Neural cell (in vitro differentiated cells): ENCODE results near the gene AGBL4. TPM values are rescaled to one million over a fixed set of nuclear protein-coding genes. Genes with fewer than 3 reads are reported as not detected.

ENCODE experiments used
- H2AFZ ChIP-seq: fragments of 200-600, 300-800 bp; sonication (generic), shearing (Covaris generic); 2 replicates; pipeline ENCODE4 v1.6.0; 2014; ENCODE audit warnings: low read depth, mild to moderate bottlenecking, antibody characterized with exemption, low read length, moderate library complexity
- H3F3A ChIP-seq: fragments of 200-600 bp; shearing (Covaris generic); 2 replicates; pipeline ENCODE4 v1.6.1; 2016; ENCODE audit warnings: mild to moderate bottlenecking, moderate library complexity, mixed read lengths, antibody characterized with exemption, low read length; ENCODE audit not compliant: insufficient read depth, poor library complexity, severe bottlenecking
- H3K27ac ChIP-seq: fragments of 200-600, 300-800 bp; sonication (generic), shearing (Covaris generic); 2 replicates; pipeline ENCODE4 v1.5.1; 2014; ENCODE audit warnings: mild to moderate bottlenecking, low read length, moderate library complexity
- H3K27me3 ChIP-seq: fragments of 300-800, 200-600 bp; sonication (generic), shearing (Covaris generic); 2 replicates; pipeline ENCODE4 v1.6.0; 2014; ENCODE audit warnings: mild to moderate bottlenecking, low read depth, low read length, moderate library complexity; ENCODE audit not compliant: insufficient read depth
- H3K36me3 ChIP-seq: fragments of 300-800, 200-600 bp; sonication (generic), shearing (Covaris generic); 2 replicates; pipeline ENCODE4 v1.5.1; 2014; ENCODE audit warnings: mild to moderate bottlenecking, antibody characterized with exemption, low read length, moderate library complexity; ENCODE audit not compliant: insufficient read depth
- H3K4me2 ChIP-seq: fragments of 300-800, 200-600 bp; sonication (generic), shearing (Covaris generic); 2 replicates; pipeline ENCODE4 v1.6.0; 2014; ENCODE audit warnings: mild to moderate bottlenecking, low read length
- H3K4me3 ChIP-seq: fragments of 300-800, 200-600 bp; sonication (generic), shearing (Covaris generic); 2 replicates; pipeline ENCODE4 v1.5.1; 2014; ENCODE audit warnings: mild to moderate bottlenecking, low read length, moderate library complexity
- H3K79me2 ChIP-seq: fragments of 200-600 bp; shearing (Covaris generic); replicated peaks from 2 replicates; pipeline ENCODE4 v1.6.0; 2014; ENCODE audit warnings: mild to moderate bottlenecking, low read length, moderate library complexity; ENCODE audit not compliant: insufficient read depth
- H3K9ac ChIP-seq: fragments of 300-800, 200-600 bp; sonication (generic), shearing (Covaris generic); 2 replicates; pipeline ENCODE4 v1.6.1; 2016; ENCODE audit warnings: mild to moderate bottlenecking, low read length, mixed read lengths
- H3K9me2 ChIP-seq: fragments of 200-600 bp; shearing (Covaris generic); 2 replicates; pipeline ENCODE4 v1.6.1; 2016; ENCODE audit warnings: mild to moderate bottlenecking, low read length, mixed read lengths; ENCODE audit not compliant: insufficient read depth
- H3K9me3 ChIP-seq: fragments of 200-600, 300-800 bp; sonication (generic), shearing (Covaris generic); 2 replicates; pipeline ENCODE4 v1.6.1; 2016; ENCODE audit warnings: mild to moderate bottlenecking, mixed run types, low read length, moderate library complexity, mixed read lengths
- H4K20me1 ChIP-seq: fragments of 200-600 bp; shearing (Covaris generic); 2 replicates; pipeline ENCODE4 v1.6.1; 2016; ENCODE audit warnings: mild to moderate bottlenecking, mixed run types; ENCODE audit not compliant: insufficient read depth
- CTCF ChIP-seq: fragments of 450-650 bp; IDR thresholded peaks from 2 replicates; pipeline ENCODE4 v1.5.1; 2014; ENCODE audit warnings: antibody characterized with exemption, mild to moderate bottlenecking, moderate library complexity; ENCODE audit not compliant: poor library complexity, severe bottlenecking
- EP300 ChIP-seq: fragments of 450-650 bp; conservative IDR thresholded peaks from 2 replicates; pipeline ENCODE4 v1.6.1; 2014; ENCODE audit warnings: antibody characterized with exemption, mild to moderate bottlenecking, moderate library complexity; ENCODE audit not compliant: poor library complexity, severe bottlenecking
- EZH2 ChIP-seq: fragments of 200-600, 300-800 bp; shearing (Covaris generic), sonication (generic); IDR thresholded peaks from 2 replicates; pipeline ENCODE4 v1.6.1; 2014; ENCODE audit warnings: antibody characterized with exemption, low read length, borderline replicate concordance, mild to moderate bottlenecking; ENCODE audit not compliant: insufficient read depth, poor library complexity, severe bottlenecking
- MXI1 ChIP-seq: fragments of 450-650 bp; conservative IDR thresholded peaks from 2 replicates; pipeline ENCODE4 v1.6.1; 2014; ENCODE audit warnings: antibody characterized with exemption, mild to moderate bottlenecking; ENCODE audit not compliant: poor library complexity, severe bottlenecking
- POLR2AphosphoS5 ChIP-seq: IDR thresholded peaks from 2 replicates; pipeline ENCODE4 v1.6.1; 2012
- RAD21 ChIP-seq: fragments of 450-650 bp; conservative IDR thresholded peaks from 2 replicates; pipeline ENCODE4 v1.6.1; 2014; ENCODE audit warnings: antibody characterized with exemption, mild to moderate bottlenecking, moderate library complexity
- SMC3 ChIP-seq: fragments of 450-650 bp; conservative IDR thresholded peaks from 2 replicates; pipeline ENCODE4 v1.6.1; 2014; ENCODE audit warnings: antibody characterized with exemption, mild to moderate bottlenecking, moderate library complexity; ENCODE audit not compliant: poor library complexity
- TAF1 ChIP-seq: IDR thresholded peaks from 2 replicates; pipeline ENCODE4 v1.6.1; 2012; ENCODE audit warnings: low read depth
- polyA plus RNA-seq: library from polyadenylated mRNA; depleted of rRNA; stranded (reverse); fragments of >200 nt; gene quantifications from 2 replicates; pipeline ENCODE4 v1.2.3, GENCODE V29; 2014
- TF ChIP-seq, protein P1 (sequence below): IDR thresholded peaks from 2 replicates; pipeline ENCODE4 v1.6.1; 2012; ENCODE audit warnings: borderline replicate concordance

The AGBL4 gene
- polyA plus RNA-seq, 1 donor from 2014 or later: 1.3 TPM

GRCh38 chr1:49098866-49099265, 924.9 kb downstream of the AGBL4 start:
- no peaks in the 10 kb centered on the region for H3F3A ChIP-seq
- H3K4me2 ChIP-seq: no peak overlapping the region
- no peak overlapping the region for H3K4me3 ChIP-seq
- TF ChIP-seq POLR2AphosphoS5: no peak
- TF ChIP-seq SMC3: no peak
- no peak for TF ChIP-seq EP300
- TF ChIP-seq, protein P1, sequence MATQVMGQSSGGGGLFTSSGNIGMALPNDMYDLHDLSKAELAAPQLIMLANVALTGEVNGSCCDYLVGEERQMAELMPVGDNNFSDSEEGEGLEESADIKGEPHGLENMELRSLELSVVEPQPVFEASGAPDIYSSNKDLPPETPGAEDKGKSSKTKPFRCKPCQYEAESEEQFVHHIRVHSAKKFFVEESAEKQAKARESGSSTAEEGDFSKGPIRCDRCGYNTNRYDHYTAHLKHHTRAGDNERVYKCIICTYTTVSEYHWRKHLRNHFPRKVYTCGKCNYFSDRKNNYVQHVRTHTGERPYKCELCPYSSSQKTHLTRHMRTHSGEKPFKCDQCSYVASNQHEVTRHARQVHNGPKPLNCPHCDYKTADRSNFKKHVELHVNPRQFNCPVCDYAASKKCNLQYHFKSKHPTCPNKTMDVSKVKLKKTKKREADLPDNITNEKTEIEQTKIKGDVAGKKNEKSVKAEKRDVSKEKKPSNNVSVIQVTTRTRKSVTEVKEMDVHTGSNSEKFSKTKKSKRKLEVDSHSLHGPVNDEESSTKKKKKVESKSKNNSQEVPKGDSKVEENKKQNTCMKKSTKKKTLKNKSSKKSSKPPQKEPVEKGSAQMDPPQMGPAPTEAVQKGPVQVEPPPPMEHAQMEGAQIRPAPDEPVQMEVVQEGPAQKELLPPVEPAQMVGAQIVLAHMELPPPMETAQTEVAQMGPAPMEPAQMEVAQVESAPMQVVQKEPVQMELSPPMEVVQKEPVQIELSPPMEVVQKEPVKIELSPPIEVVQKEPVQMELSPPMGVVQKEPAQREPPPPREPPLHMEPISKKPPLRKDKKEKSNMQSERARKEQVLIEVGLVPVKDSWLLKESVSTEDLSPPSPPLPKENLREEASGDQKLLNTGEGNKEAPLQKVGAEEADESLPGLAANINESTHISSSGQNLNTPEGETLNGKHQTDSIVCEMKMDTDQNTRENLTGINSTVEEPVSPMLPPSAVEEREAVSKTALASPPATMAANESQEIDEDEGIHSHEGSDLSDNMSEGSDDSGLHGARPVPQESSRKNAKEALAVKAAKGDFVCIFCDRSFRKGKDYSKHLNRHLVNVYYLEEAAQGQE: no peak
- no peak for TF ChIP-seq EZH2
- no peak for TF ChIP-seq CTCF
- TF ChIP-seq RAD21: no peak
- no peak for TF ChIP-seq TAF1
- TF ChIP-seq MXI1: no peak
- no peaks in the 10 kb centered on the region for H3K79me2 ChIP-seq
- H3K36me3 ChIP-seq: no peaks in the 10 kb centered on the region
- H3K27me3 ChIP-seq: no peaks in the 10 kb centered on the region
- H3K9me3 ChIP-seq: no peaks in the 10 kb centered on the region
- H3K27ac ChIP-seq: no peak overlapping the region
- no peaks in the 10 kb centered on the region for H3K9me2 ChIP-seq
- H2AFZ ChIP-seq: no peak overlapping the region
- H3K9ac ChIP-seq: no peak overlapping the region
- no peaks in the 10 kb centered on the region for H4K20me1 ChIP-seq

- H2AFZ ChIP-seq: no peak overlapping the region
- no peaks in the 10 kb centered on the region for H3K9me2 ChIP-seq
- no peaks in the 10 kb centered on the region for H3K9me3 ChIP-seq
Observed at GRCh38 chr1:49086327-49086726, 937.4 kb downstream of the AGBL4 start.

More at GRCh38 chr1:49086327-49086726, 937.4 kb downstream of the AGBL4 start:
- Histone ChIP-seq H3F3A (no peaks in the 10 kb centered on the region), H3K27me3 (no peaks in the 10 kb centered on the region), H3K79me2 (no peaks in the 10 kb centered on the region), H3K4me2 (no peak overlapping the region), H3K4me3 (no peak overlapping the region), H3K36me3 (no peaks in the 10 kb centered on the region), H4K20me1 (no peaks in the 10 kb centered on the region), H3K9ac (no peak overlapping the region), H3K27ac (no peak overlapping the region)
- TF ChIP-seq MXI1 (no peak), TAF1 (no peak), CTCF (no peak), EZH2 (no peak), SMC3 (no peak), EP300 (no peak), RAD21 (no peak), POLR2AphosphoS5 (no peak)
- TF ChIP-seq, protein P1: no peak
